Fibroblast of skin of left biceps (primary cell): Measurements from ENCODE around the gene RNF17.
A peak's percentile ranks its signal among the peaks of the same experiment; 100 is the strongest.

Experiments used
- DNase-seq, 2 experiments: peaks; one replicate each; pipeline ENCODE4 v3.0.0-alpha.2; 2013; ENCODE audit warnings: low read depth in 2 of 2

RNF17 gene

GRCh38 chr13:24894277-24894971 lies 130.5 kb downstream of the RNF17 start:
- no peak for DNase-seq

GRCh38 chr13:24894972-24895300 lies 131.0 kb downstream of the RNF17 start:
- DNase-seq: no peak

- no peak for DNase-seq
Observed at GRCh38 chr13:24896061-24896460, 132.1 kb downstream of the RNF17 start.

GRCh38 chr13:24897293-24897692 lies 133.3 kb downstream of the RNF17 start:
- no peak for DNase-seq

GRCh38 chr13:24899601-24900000 lies 135.6 kb downstream of the RNF17 start:
- no peak for DNase-seq

GRCh38 chr13:24900507-24900906 lies 136.5 kb downstream of the RNF17 start:
- no peak for DNase-seq

- DNase-seq: peak; percentile 12 to 24
Observed at GRCh38 chr13:24905242-24905641, 141.3 kb downstream of the RNF17 start.

GRCh38 chr13:24906268-24906667 lies 142.3 kb downstream of the RNF17 start:
- no peak for DNase-seq

GRCh38 chr13:24910502-24911132 lies 146.6 kb downstream of the RNF17 start:
- no peak for DNase-seq

GRCh38 chr13:24911133-24911908 lies 147.4 kb downstream of the RNF17 start:
- DNase-seq: no peak

GRCh38 chr13:24916464-24916863 lies 152.5 kb downstream of the RNF17 start:
- no peak for DNase-seq

GRCh38 chr13:24921003-24921402 lies 157.0 kb downstream of the RNF17 start:
- DNase-seq: no peak

- no peak for DNase-seq
Observed at GRCh38 chr13:24921881-24922280, 157.9 kb downstream of the RNF17 start.

GRCh38 chr13:24922387-24922744 lies 158.4 kb downstream of the RNF17 start:
- no peak for DNase-seq

- DNase-seq: peak; percentile 91 to 93
Observed at GRCh38 chr13:24922745-24923591, 159.0 kb downstream of the RNF17 start.

GRCh38 chr13:24925318-24926231 lies 161.6 kb downstream of the RNF17 start:
- DNase-seq: no peak

- DNase-seq: no peak
Observed at GRCh38 chr13:24927810-24928404, 163.9 kb downstream of the RNF17 start.

GRCh38 chr13:24929196-24929595 lies 165.2 kb downstream of the RNF17 start:
- DNase-seq: no peak
